Measurements from ENCODE around the gene NUPR1.

- no peak for TF ChIP-seq POLR2AphosphoS5 (IDR thresholded peaks at IDR 0.05; ENCODE audit: low read depth, low read length)
- TF ChIP-seq POLR2A (IDR thresholded peaks at IDR 0.05; ENCODE audit: low read depth, low read length), result no peak
- no peak for TF ChIP-seq SPI1 (IDR thresholded peaks at IDR 0.05; ENCODE audit: low read depth, low read length)
These were observed 6.2 kb upstream of the NUPR1 start for GRCh38 chr16:28544998-28545397.

All from GM12891 (cell line).